Heart right ventricle (tissue), 16 donors: Measurements from ENCODE around the gene OPRM1. TPM values are rescaled to one million over a fixed set of nuclear protein-coding genes. Genes with fewer than 3 reads are reported as not detected.

Experiments used
- ATAC-seq, 8 donors: fragments of 200-7000 bp; cut with Tn5 transposase; one replicate each; pipeline ENCODE4 v1.9.1; 2020; ENCODE audit warnings: mild to moderate bottlenecking in 8 of 8, moderate library complexity in 8 of 8, moderate number of reproducible peaks in 1 of 8
- DNase-seq, 2 donors: peaks; one replicate each; pipeline ENCODE4 v3.0.0-alpha.2; 2020
- H3K27ac ChIP-seq, 10 donors: fragments of 200-600 bp; sonication (generic) in 2 of 10; one replicate each; pipeline versions ENCODE4 v1.5.0 to v1.8.0; 2020 to 2022; ENCODE audit warnings: mild to moderate bottlenecking in 3 of 10
- H3K27me3 ChIP-seq, 7 donors: fragments of 200-600 bp; one replicate each; pipeline ENCODE4 v1.8.0; 2021 to 2022; ENCODE audit warnings: mild to moderate bottlenecking in 2 of 7
- H3K36me3 ChIP-seq, 9 donors: fragments of 200-600 bp; sonication (generic) in 1 of 9; one replicate each; pipeline versions ENCODE4 v1.5.0 to v1.8.0; 2020 to 2022; ENCODE audit warnings: mild to moderate bottlenecking in 2 of 9
- H3K4me1 ChIP-seq, 9 donors: fragments of 200-600 bp; sonication (generic) in 1 of 9; one replicate each; pipeline versions ENCODE4 v1.5.0 to v1.8.0; 2020 to 2022; ENCODE audit warnings: mild to moderate bottlenecking in 4 of 9
- H3K4me3 ChIP-seq, 10 donors: fragments of 200-600 bp; sonication (generic) in 2 of 10; one replicate each; pipeline versions ENCODE4 v1.5.0 to v1.8.0; 2020 to 2022; ENCODE audit warnings: mild to moderate bottlenecking in 7 of 10, moderate library complexity in 2 of 10
- H3K9me3 ChIP-seq, 11 donors: fragments of 200-600 bp in 10 of 11; sonication (generic) in 2 of 11; one replicate each; pipeline versions ENCODE4 v1.5.0 to v1.8.0; 2013 to 2022; ENCODE audit warnings: mild to moderate bottlenecking in 2 of 11, control low read depth in 1 of 11, moderate library complexity in 1 of 11
- CTCF ChIP-seq, 9 donors: fragments of 200-600 bp; sonication (generic) in 2 of 9; IDR thresholded peaks; one replicate each; pipeline versions ENCODE4 v1.5.0 to v1.8.0; 2021 to 2022; ENCODE audit warnings: antibody characterized with exemption in 9 of 9, mild to moderate bottlenecking in 5 of 9, moderate library complexity in 1 of 9
- WGBS, 2 donors: extraction: QIAGEN DNeasy Blood & Tissue Kit; methylation state at CpG; one replicate each; pipeline ENCODE4 v1.1.7; 2013; ENCODE audit warnings: inconsistent platforms in 1 of 2; 5-methylcytosine and 5-hydroxymethylcytosine counted together
- intact Hi-C, 10 donors: fragments of 100-400 bp; cut with DNase I; formaldehyde crosslinking; loops; one replicate each; pipeline versions ENCODE4 v1.11.1 to v1.14.2; 2022
- polyA plus RNA-seq, 2 donors: library from polyadenylated mRNA; stranded (reverse); fragments of 200-250 nt; gene quantifications; one replicate each; pipeline ENCODE4 v1.2.3, GENCODE V29; 2013
- total RNA-seq, 10 donors: library from RNA; stranded (reverse); fragmentation: NEBNext Ultra II Directional in 3 of 10; extraction: Animal tissue kit (Norgen Biotek cat#: 25700) in 3 of 10; gene quantifications; one replicate each; pipeline versions ENCODE4 v1.2.1 to v1.2.4, GENCODE V29; 2021 to 2023
- donor health status: Arrhythmogenic right ventricular cardiomyopathy.
- donor health status: ischemic (EF 13 %, LVEDD 7.1; RV severe dilation, severe dysfunction).
- donor health status: healthy with polysubstance abuse.
- donor health status: DM: no; HTN: yes; CAD: no.
- donor health status: DM: no; HTN: no; CAD: no.
- donor health status: ischemic (EF 25% LVEDD 6.9; RV normal size, moderate dysfunction).
- donor health status: ischemic (EF 25% LVEDD 5.7; RV mildly dilated, moderate dysfunction).
- donor health status: healthy.
- donor health status: DM: yes; HTN: yes; CAD: no.
- donor health status: Ischemic cardiomyopathy.
- donor health status: ischemic (EF 35%, LVEDD 5.7; RV mildly dilated, moderate dysfunction).
- donor health status: nonischemic (EF 11% LVEDD 7.7; RV severe dilation, severe dysfunction).
- donor health status: DM: yes; HTN: yes; CAD: no.
- donor health status: PGD.
- donor health status: ischemic (EF 29% LVEDD 5.4; RV normal size, mild dysfunction).
- donor health status: nonischemic (EF 23%, LVEDD 6.1; RV moderate dilation, normal function).

Gene OPRM1
- total and polyA plus RNA-seq, 12 donors, result not detected

- WGBS, 2 donors, result 72 to 78% methylated on average over 8 of the region's 8 CpGs
- Histone ChIP-seq H3K4me1 (peaks cover 0 to 20% (median 0%) of the 10 kb centered on the region in 9 donors), H3K9me3 (no peaks in the 10 kb centered on the region), H3K27ac (no peak overlapping the region), H3K36me3 (no peaks in the 10 kb centered on the region), H3K4me3 (no peak overlapping the region), H3K27me3 (no peaks in the 10 kb centered on the region)
- no peak for TF ChIP-seq CTCF (IDR thresholded peaks at IDR 0.05)
- DNase-seq (no peak), ATAC-seq (no peak)
- intact Hi-C loops, result no loop called here
Observed at GRCh38 chr6:154241581-154241980, 202.5 kb downstream of the OPRM1 start.

GRCh38 chr6:154242617-154243357 is 203.7 kb downstream of the OPRM1 start:
- intact Hi-C loops, result no loop called here
- DNase-seq, result no peak
- H3K27me3 ChIP-seq, result no peaks in the 10 kb centered on the region
- H3K4me1 ChIP-seq, result peaks cover 0 to 31% (median 0%) of the 10 kb centered on the region in 9 donors
- no peak overlapping the region for H3K4me3 ChIP-seq
- H3K9me3 ChIP-seq, result no peaks in the 10 kb centered on the region
- H3K36me3 ChIP-seq, result no peaks in the 10 kb centered on the region
- no peak overlapping the region for H3K27ac ChIP-seq
- TF ChIP-seq CTCF (IDR thresholded peaks at IDR 0.05), result no peak
- ATAC-seq, result no peak
- 94 to 95% methylated on average over 13 of the region's 13 CpGs for WGBS, 2 donors

- H3K9me3 ChIP-seq, result no peaks in the 10 kb centered on the region
- peak overlapping the region in 1 of 10 donors; percentile 48 for H3K4me3 ChIP-seq
- H3K36me3 ChIP-seq, result no peaks in the 10 kb centered on the region
- H3K27me3 ChIP-seq, result no peaks in the 10 kb centered on the region
- DNase-seq (no peak), ATAC-seq (peak in 2 of 8 donors; percentile 22 to 56)
- 77% methylated on average over 6 of the region's 6 CpGs for WGBS, 2 donors
- peaks cover 0 to 34% (median 0%) of the 10 kb centered on the region in 9 donors for H3K4me1 ChIP-seq
- H3K27ac ChIP-seq, result peak overlapping the region in 1 of 10 donors; percentile 85
- no peak for TF ChIP-seq CTCF (IDR thresholded peaks at IDR 0.05)
- intact Hi-C loops, result no loop called here
Observed at GRCh38 chr6:154243793-154244750, 205.0 kb downstream of the OPRM1 start.

- WGBS, 2 donors, result 69 to 71% methylated on average over 5 of the region's 5 CpGs
- no peaks in the 10 kb centered on the region for H3K27me3 ChIP-seq
- TF ChIP-seq CTCF (IDR thresholded peaks at IDR 0.05), result no peak
- H3K4me3 ChIP-seq, result peak overlapping the region in 1 of 10 donors; percentile 48
- no peaks in the 10 kb centered on the region for H3K36me3 ChIP-seq
- H3K27ac ChIP-seq, result peak overlapping the region in 1 of 10 donors; percentile 85
- no peaks in the 10 kb centered on the region for H3K9me3 ChIP-seq
- intact Hi-C loops, result no loop called here
- peaks cover 0 to 46% (median 0%) of the 10 kb centered on the region in 9 donors for H3K4me1 ChIP-seq
- DNase-seq (no peak), ATAC-seq (no peak)
Observed at GRCh38 chr6:154245506-154245905, 206.5 kb downstream of the OPRM1 start.
